Vagina (tissue), 1 donor: ENCODE results near the gene F2RL1. TPM values are rescaled to one million over a fixed set of nuclear protein-coding genes. Genes with fewer than 3 reads are reported as not detected.

Source experiments
- small RNA-seq: library from RNA; depleted of rRNA; stranded (forward); fragments of <200 nt; gene quantifications from one replicate; pipeline ENCODE3, GENCODE V24; 2016
- total RNA-seq: library from RNA; depleted of rRNA; stranded (reverse); fragments of >200 nt; gene quantifications from one replicate; pipeline ENCODE4 v1.2.3, GENCODE V29; 2016

The F2RL1 gene
- total RNA-seq, 1 donor from 2014 or later: 6.6 TPM

Small RNAs within 50 kb of the gene (small RNA-seq; reads per million reads assigned to genes)
- gene RN7SL208P: not detected

Other genes with a start within 250 kb of the F2RL1 start
- not detected for gene F2RL2, start 195.6 kb upstream of the F2RL1 start, total RNA-seq
- gene F2R, start 102.9 kb upstream of the F2RL1 start, total RNA-seq: 7.1 TPM
- gene S100Z, start 31.0 kb downstream of the F2RL1 start, total RNA-seq: not detected
- 5.9 TPM for gene CRHBP, start 134.0 kb downstream of the F2RL1 start, total RNA-seq
- gene AGGF1, start 211.4 kb downstream of the F2RL1 start, total RNA-seq: 12.0 TPM